K562 (cell line): Measurements from ENCODE around the gene NEK3. TPM values are rescaled to one million over a fixed set of nuclear protein-coding genes. Genes with fewer than 3 reads are reported as not detected.

ENCODE experiments used
- ATAC-seq: fragments of 200-7000 bp; cut with Tn5 transposase; 3 replicates; pipeline ENCODE4 v1.9.1; 2020; ENCODE audit warnings: moderate library complexity
- BruUV-seq: library from RNA; stranded (reverse); fragments of 400-500 nt; replicated peaks from 2 replicates; lab custom pipeline; 2021; lab: Mats Ljungman, UMichigan
- CTCF ChIA-PET: fragments of 300-600 bp; formaldehyde crosslinking; extraction: SDS; loops from one replicate; lab custom pipeline; 2021; ENCODE audit warnings: low intra/inter-chr PET ratio; lab: Yijun Ruan, JAX
- POLR2A ChIA-PET: fragments of 300-600, 350-650 bp; sonication (Branson Sonifier 250); formaldehyde crosslinking; extraction: SDS; loops from one replicate; lab custom pipeline; 2021; ENCODE audit warnings: antibody characterized with exemption, inconsistent platforms; lab: Yijun Ruan, JAX
- DNase-seq, 4 experiments: peaks; one replicate each; pipeline versions ENCODE4 v3.0.0 to v3.0.0-alpha.2; 2011 to 2018; ENCODE audit warnings: low spot score in 3 of 4, mixed read lengths in 3 of 4; ENCODE audit errors: extremely low read depth in 1 of 4
- FAIRE-seq: peaks from 2 replicates; lab custom pipeline; 2011; peaks lifted over from hg19 to GRCh38; lab: Jason Lieb, UNC
- H2AFZ ChIP-seq: 2 replicates; pipeline ENCODE4 v1.6.0; 2011; ENCODE audit warnings: low read depth, low read length, control low read depth, inconsistent platforms
- H3K27ac ChIP-seq: fragments of 200-600 bp; 3 replicates; pipeline ENCODE4 v1.8.0; 2011; ENCODE audit warnings: low read depth, mild to moderate bottlenecking, control low read depth, inconsistent platforms, low read length, moderate library complexity, mixed read lengths; ENCODE audit errors: extremely low read depth
- H3K27me3 ChIP-seq, 2 experiments: fragments of 300-600 bp in 1 of 2; 2 replicates in 1 of 2; 3 replicates in 1 of 2; pipeline versions ENCODE4 v1.6.0 to v1.8.0; 2011; ENCODE audit warnings: inconsistent platforms in 2 of 2, low read length in 2 of 2, mild to moderate bottlenecking in 1 of 2, mixed read lengths in 1 of 2, moderate library complexity in 1 of 2; ENCODE audit not compliant: control insufficient read depth in 2 of 2, insufficient read depth in 2 of 2
- H3K36me3 ChIP-seq: fragments of 300-600 bp; 3 replicates; pipeline ENCODE4 v1.8.0; 2011; ENCODE audit warnings: mild to moderate bottlenecking, low read length, inconsistent platforms; ENCODE audit not compliant: control insufficient read depth, insufficient read depth
- H3K4me1 ChIP-seq, 2 experiments: fragments of 200-600 bp in 1 of 2; replicated peaks in 1 of 2; 2 replicates in 1 of 2; 3 replicates in 1 of 2; pipeline versions ENCODE4 v1.5.1 to v1.8.0; 2011; ENCODE audit warnings: inconsistent platforms in 2 of 2, low read length in 2 of 2, mild to moderate bottlenecking in 1 of 2, mixed read lengths in 1 of 2, moderate library complexity in 1 of 2; ENCODE audit not compliant: control insufficient read depth in 2 of 2, insufficient read depth in 2 of 2
- H3K4me2 ChIP-seq: 2 replicates; pipeline ENCODE4 v1.6.1; 2011; ENCODE audit warnings: low read length, control low read depth, inconsistent platforms, mixed read lengths; ENCODE audit not compliant: insufficient read depth
- H3K4me3 ChIP-seq: fragments of 200-600 bp; sonication (generic), shearing (Covaris generic); 2 replicates; pipeline ENCODE4 v1.5.1; 2016; ENCODE audit warnings: control low read depth, inconsistent platforms
- H3K79me2 ChIP-seq: fragments of 200-600 bp; 3 replicates; pipeline ENCODE4 v1.8.0; 2011; ENCODE audit warnings: low read length, inconsistent platforms; ENCODE audit not compliant: control insufficient read depth, insufficient read depth
- H3K9ac ChIP-seq, 2 experiments: 2 replicates each; pipeline versions ENCODE4 v1.6.0 to v1.6.1; 2011; ENCODE audit warnings: low read depth in 2 of 2, low read length in 2 of 2, control low read depth in 1 of 2, inconsistent platforms in 1 of 2, mild to moderate bottlenecking in 1 of 2, mixed read lengths in 1 of 2; ENCODE audit not compliant: insufficient read depth in 1 of 2
- H3K9me1 ChIP-seq: one replicate; pipeline ENCODE4 v1.6.0; 2011; ENCODE audit warnings: inconsistent platforms, mild to moderate bottlenecking, low read length, moderate library complexity; ENCODE audit not compliant: control insufficient read depth, insufficient read depth
- H3K9me3 ChIP-seq: replicated peaks from 2 replicates; pipeline ENCODE4 v1.5.1; 2011; ENCODE audit warnings: low read depth, low read length, inconsistent platforms; ENCODE audit not compliant: control insufficient read depth, insufficient read depth
- H4K20me1 ChIP-seq: replicated peaks from 2 replicates; pipeline ENCODE4 v1.6.1; 2011; ENCODE audit warnings: low read length, inconsistent platforms, mixed read lengths; ENCODE audit not compliant: control insufficient read depth, insufficient read depth
- ARID1B ChIP-seq: fragments of 450-650 bp; IDR thresholded peaks from 2 replicates; pipeline ENCODE4 v1.6.1; 2016; ENCODE audit warnings: antibody characterized with exemption, mild to moderate bottlenecking, inconsistent platforms
- CBFA2T2 ChIP-seq: fragments of 450-650 bp; conservative IDR thresholded peaks from 2 replicates; pipeline ENCODE4 v1.6.1; 2017; ENCODE audit warnings: mild to moderate bottlenecking
- CBFA2T3 ChIP-seq: fragments of 450-650 bp; IDR thresholded peaks from 2 replicates; pipeline ENCODE4 v1.6.1; 2017
- FOXK2 ChIP-seq, 2 experiments: fragments of 450-650 bp; IDR thresholded peaks in 1 of 2; conservative IDR thresholded peaks in 1 of 2; 2 replicates each; pipeline ENCODE4 v1.6.1; 2016; ENCODE audit warnings: low read depth in 2 of 2, mild to moderate bottlenecking in 1 of 2
- HDAC1 ChIP-seq, 2 experiments: fragments of 450-650 bp; IDR thresholded peaks; 2 replicates each; pipeline ENCODE4 v1.6.1; 2016 to 2017; ENCODE audit warnings: inconsistent platforms in 1 of 2, mild to moderate bottlenecking in 1 of 2, moderate library complexity in 1 of 2
- HNRNPUL1 ChIP-seq: fragments of 200-400 bp; formaldehyde crosslinking; IDR thresholded peaks from 2 replicates; pipeline ENCODE4 v1.6.1; 2017; ENCODE audit warnings: low read length
- KDM2B ChIP-seq: fragments of 250-450 bp; sonication (Bioruptor Pico); IDR thresholded peaks from 2 replicates; pipeline ENCODE4 v1.8.0; 2021; ENCODE audit warnings: mild to moderate bottlenecking, moderate library complexity
- L3MBTL2 ChIP-seq: fragments of 450-650 bp; IDR thresholded peaks from 2 replicates; pipeline ENCODE4 v1.6.1; 2016; ENCODE audit warnings: mild to moderate bottlenecking, moderate library complexity
- MTA2 ChIP-seq: fragments of 450-650 bp; IDR thresholded peaks from 2 replicates; pipeline ENCODE4 v1.6.1; 2016; ENCODE audit warnings: low read depth
- NCOR1 ChIP-seq: fragments of 450-650 bp; IDR thresholded peaks from 2 replicates; pipeline ENCODE4 v1.6.1; 2016; ENCODE audit warnings: mild to moderate bottlenecking, moderate library complexity
- NR1H2 ChIP-seq: sonication (generic); formaldehyde crosslinking; IDR thresholded peaks from 2 replicates; pipeline ENCODE4 v1.4.0; 2020; ENCODE audit warnings: mild to moderate bottlenecking, missing genetic modification reagents
- NR4A1 ChIP-seq, 2 experiments: fragments of 250-450 bp in 1 of 2; fragments of 450-650 bp in 1 of 2; sonication (Bioruptor Pico) in 1 of 2; IDR thresholded peaks; 2 replicates each; pipeline versions ENCODE4 v1.4.0 to v1.6.1; 2016 to 2020; ENCODE audit warnings: mild to moderate bottlenecking in 2 of 2, missing compliant biosample characterization in 1 of 2, missing genetic modification characterization in 1 of 2, moderate library complexity in 1 of 2
- RCOR1 ChIP-seq, 2 experiments: IDR thresholded peaks; 2 replicates each; pipeline ENCODE4 v1.6.1; 2012; ENCODE audit warnings: low read depth in 2 of 2, low read length in 2 of 2, borderline replicate concordance in 1 of 2, improper control_type of control experiment in 1 of 2
- SAFB ChIP-seq: fragments of 200-400 bp; formaldehyde crosslinking; IDR thresholded peaks from 2 replicates; pipeline ENCODE4 v1.6.1; 2017; ENCODE audit warnings: low read depth, low read length, borderline replicate concordance
- SMARCA4 ChIP-seq: fragments of 450-650 bp; IDR thresholded peaks from 2 replicates; pipeline ENCODE4 v1.6.1; 2016
- SRSF3 ChIP-seq: fragments of 200-400 bp; formaldehyde crosslinking; IDR thresholded peaks from 2 replicates; pipeline ENCODE4 v1.6.1; 2016; ENCODE audit warnings: mild to moderate bottlenecking, low read length, moderate library complexity; ENCODE audit not compliant: insufficient read depth
- TAL1 ChIP-seq: fragments of 450-650 bp; IDR thresholded peaks from 2 replicates; pipeline ENCODE4 v1.6.1; 2016; ENCODE audit warnings: mild to moderate bottlenecking
- TCF3 ChIP-seq: sonication (generic); formaldehyde crosslinking; IDR thresholded peaks from 2 replicates; pipeline ENCODE4 v1.4.0; 2020; ENCODE audit warnings: mild to moderate bottlenecking, missing genetic modification reagents
- TEAD4 ChIP-seq, 2 experiments: sonication (generic) in 1 of 2; formaldehyde crosslinking in 1 of 2; IDR thresholded peaks; 2 replicates each; pipeline versions ENCODE4 v1.6.1 to v1.8.0; 2012 to 2022; ENCODE audit warnings: borderline replicate concordance in 1 of 2, inconsistent platforms in 1 of 2, low read length in 1 of 2, mild to moderate bottlenecking in 1 of 2, missing genetic modification reagents in 1 of 2
- TRIM24 ChIP-seq, 2 experiments: fragments of 450-650 bp; IDR thresholded peaks; 2 replicates each; pipeline ENCODE4 v1.6.1; 2016
- ZFP36 ChIP-seq: fragments of 150-350 bp; IDR thresholded peaks from 2 replicates; pipeline ENCODE4 v1.6.1; 2018; ENCODE audit warnings: low read length, low read depth; ENCODE audit not compliant: partially characterized antibody
- ZNF253 ChIP-seq: fragments of 250-450 bp; sonication (Bioruptor Pico); conservative IDR thresholded peaks from 2 replicates; pipeline ENCODE4 v1.6.1; 2021; ENCODE audit warnings: mild to moderate bottlenecking
- ZNF75A ChIP-seq: fragments of 450-650 bp; formaldehyde crosslinking; IDR thresholded peaks from 2 replicates; pipeline ENCODE4 v1.4.0; 2020; ENCODE audit warnings: mild to moderate bottlenecking
- WGBS: fragments of 100-300 bp; shearing (Covaris generic); methylation state at CpG from one replicate; pipeline ENCODE4 v1.1.6; 2016; ENCODE audit warnings: low coverage, mixed read lengths; ENCODE audit not compliant: insufficient coverage; ENCODE audit errors: missing lambda C conversion rate; 5-methylcytosine and 5-hydroxymethylcytosine counted together
- in situ Hi-C: fragments of 300-500 bp; cut with MboI; formaldehyde crosslinking; loops from 4 replicates; pipeline ENCODE4 v1.15.0; 2018; ENCODE audit warnings: inconsistent platforms, mixed read lengths
- intact Hi-C: fragments of 100-400 bp; cut with micrococcal nuclease; formaldehyde crosslinking; loops from 2 replicates; pipeline ENCODE4 v1.14.2; 2022
- polyA plus RNA-seq, 8 experiments: library from polyadenylated mRNA; depleted of rRNA in 4 of 8; stranded (reverse) in 5 of 8; unstranded in 3 of 8; fragments of >200 nt; fragmentation: Nextera tagmentation in 2 of 8; fragmentation: Illumina TruSeq in 1 of 8; extraction: Ambion mirVana in 2 of 8; extraction: Trizol in 1 of 8; gene quantifications; 2 replicates each; pipeline versions ENCODE4 v1.2.1 to v1.2.3, GENCODE V29; 2011 to 2014; ENCODE audit warnings: inconsistent platforms in 1 of 8, missing spikeins in 1 of 8
- total RNA-seq, 7 experiments: library from RNA; depleted of rRNA in 6 of 7; stranded (reverse); fragments of >200 nt in 6 of 7; fragmentation: Illumina TruSeq in 2 of 7; extraction: Trizol in 2 of 7; gene quantifications; 2 replicates each; pipeline versions ENCODE4 v1.2.1 to v1.2.3, GENCODE V29; 2011 to 2021; ENCODE audit warnings: low replicate concordance in 1 of 7
- TF ChIP-seq, protein P1 (sequence below), 2 experiments: fragments of 450-650 bp; conservative IDR thresholded peaks; 2 replicates each; pipeline ENCODE4 v1.6.1; 2017; ENCODE audit warnings: mild to moderate bottlenecking in 2 of 2, moderate library complexity in 2 of 2

The NEK3 gene
- total and polyA plus RNA-seq, 9 of the 15 experiments (the other 6 are each of a cell fraction or from before 2014, with no cell fraction given) = 6.2 to 11.0 (median 9.3) TPM

DNA sequence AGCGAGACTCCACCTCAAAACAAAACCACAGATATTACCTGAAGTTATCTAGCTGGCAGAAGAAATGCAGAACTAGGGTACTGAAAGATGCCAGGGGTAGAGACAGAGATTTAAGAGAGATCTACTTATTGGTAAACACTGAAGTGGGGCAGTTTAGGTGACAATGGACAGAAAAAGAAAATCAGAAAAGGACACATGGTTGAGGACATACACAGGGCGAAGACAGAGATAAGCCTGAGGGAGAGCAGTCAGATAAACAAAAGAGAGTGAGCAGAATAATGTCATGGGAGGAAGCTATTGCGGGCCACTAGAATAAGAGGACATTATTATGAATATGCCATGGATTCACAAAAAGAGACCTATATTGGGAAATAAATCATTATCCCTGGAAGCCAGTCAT is 33.9 kb downstream of the NEK3 start:
- 29% methylated on average over 3 of the region's 3 CpGs for WGBS
- in situ Hi-C loops = loop anchor here (5.0 to 25.0 kb wide), 5 partner anchors 118 to 988 kb away; no protein-coding TSS in a partner anchor
- TF ChIP-seq HNRNPUL1 (no peak), TRIM24 (IDR thresholded peaks at IDR 0.05) (0 out of 4 replicates have a peak, but pooled peaks of 1 of the 2 experiments have one; percentile 23), FOXK2 (conservative IDR thresholded peaks at IDR 0.05 in 1 of 2, IDR thresholded peaks at IDR 0.05 in 1 of 2; ENCODE audit: low read depth in 2 of 2) (0 out of 4 replicates have a peak, but pooled peaks have one; percentile 22 to 43), SAFB (no peak), MTA2 (peak; percentile 46; the same call in 1 of the 2 replicates), TCF3 (CRISPR knock-in tag) (peak; percentile 55), NCOR1 (0 out of 2 replicates have a peak, but pooled peaks have one; percentile 31), HDAC1 (IDR thresholded peaks at IDR 0.05) (0 out of 4 replicates have a peak, but pooled peaks of 1 of the 2 experiments have one; percentile 23), SRSF3 (no peak), NR1H2 (no peak), CBFA2T3 (peak; percentile 76), SMARCA4 (peak; percentile 54; the same call in 1 of the 2 replicates), TEAD4 (IDR thresholded peaks at IDR 0.05; ENCODE audit: low read length) (peak; percentile 36; the same call in 1 of the 2 replicates), TEAD4 (CRISPR knock-in tag; IDR thresholded peaks at IDR 0.05; ENCODE audit: borderline replicate concordance) (no peak), RCOR1 (IDR thresholded peaks at IDR 0.05; ENCODE audit: borderline replicate concordance in 1 of 2, low read depth in 2 of 2, low read length in 2 of 2) (0 out of 4 replicates have a peak, but pooled peaks of 1 of the 2 experiments have one; percentile 37), KDM2B (no peak), ZNF253 (no peak), CBFA2T2 (peak; percentile 55; the same call in 1 of the 2 replicates), L3MBTL2 (peak; percentile 42; the same call in 1 of the 2 replicates), NR4A1 (CRISPR knock-in tag; IDR thresholded peaks at IDR 0.05) (no peak), NR4A1 (tag; IDR thresholded peaks at IDR 0.05) (no peak), ZNF75A (CRISPR knock-in tag) (no peak), TAL1 (peak; percentile 54), ZFP36 (peak; percentile 23), ARID1B (peak; percentile 76)
- TF ChIP-seq, protein P1, sequence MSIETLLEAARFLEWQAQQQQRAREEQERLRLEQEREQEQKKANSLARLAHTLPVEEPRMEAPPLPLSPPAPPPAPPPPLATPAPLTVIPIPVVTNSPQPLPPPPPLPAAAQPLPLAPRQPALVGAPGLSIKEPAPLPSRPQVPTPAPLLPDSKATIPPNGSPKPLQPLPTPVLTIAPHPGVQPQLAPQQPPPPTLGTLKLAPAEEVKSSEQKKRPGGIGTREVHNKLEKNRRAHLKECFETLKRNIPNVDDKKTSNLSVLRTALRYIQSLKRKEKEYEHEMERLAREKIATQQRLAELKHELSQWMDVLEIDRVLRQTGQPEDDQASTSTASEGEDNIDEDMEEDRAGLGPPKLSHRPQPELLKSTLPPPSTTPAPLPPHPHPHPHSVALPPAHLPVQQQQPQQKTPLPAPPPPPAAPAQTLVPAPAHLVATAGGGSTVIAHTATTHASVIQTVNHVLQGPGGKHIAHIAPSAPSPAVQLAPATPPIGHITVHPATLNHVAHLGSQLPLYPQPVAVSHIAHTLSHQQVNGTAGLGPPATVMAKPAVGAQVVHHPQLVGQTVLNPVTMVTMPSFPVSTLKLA (conservative IDR thresholded peaks at IDR 0.05) = no peak

More for the DNA sequence above, 33.9 kb downstream of the NEK3 start:
- Histone ChIP-seq H3K9me3 (no peaks in the 10 kb centered on the region), H3K27ac (no peak overlapping the region), H3K9me1 (no peaks in the 10 kb centered on the region), H3K4me2 (peak overlapping the region; percentile 27; the same call in 1 of the 2 replicates), H3K79me2 (no peaks in the 10 kb centered on the region), H3K4me3 (no peak overlapping the region), H3K36me3 (no peaks in the 10 kb centered on the region), H2AFZ (no peak overlapping the region), H3K27me3 (no peaks in the 10 kb centered on the region), H4K20me1 (no peaks in the 10 kb centered on the region), H3K4me1 (peaks cover 22 to 24% of the 10 kb centered on the region in 2 experiments; a peak in 4 of 5 replicates), H3K9ac (no peak overlapping the region)
- peak in 2 of 4 experiments; percentile 37 to 41 for DNase-seq
- peak; percentile 11; the same call in 1 of the 3 replicates for ATAC-seq
- intact Hi-C loops = loop anchor here (5.0 kb wide), 3 partner anchors 112 to 278 kb away; partner anchors contain the start of gene TMEM272
- CTCF ChIA-PET = no interaction called here
- no TSS peak for BruUV-seq
- FAIRE-seq = peak; percentile 76
- POLR2A ChIA-PET = no interaction called here
